A549 (cell line): Measurements from ENCODE around the gene SLN.

Source experiments
- BHLHE40 ChIP-seq: IDR thresholded peaks from 2 replicates; pipeline ENCODE4 v1.6.1; 2012; ENCODE audit warnings: low read depth, low read length, inconsistent platforms
- CEBPB ChIP-seq, 2 experiments: fragments of >200 bp in 1 of 2; sonication (Bioruptor Twin) in 1 of 2; formaldehyde crosslinking in 1 of 2; IDR thresholded peaks; 2 replicates each; pipeline ENCODE4 v1.6.1; 2012 to 2016
- CHD2 ChIP-seq: fragments of 150-350 bp; IDR thresholded peaks from 2 replicates; pipeline ENCODE4 v1.6.1; 2014; ENCODE audit warnings: low read length; ENCODE audit not compliant: partially characterized antibody
- EP300 ChIP-seq, 2 experiments: fragments of >200 bp; sonication (Bioruptor Twin); formaldehyde crosslinking; IDR thresholded peaks; 2 replicates in 1 of 2; 3 replicates in 1 of 2; pipeline ENCODE4 v1.6.1; 2016 to 2017
- MAX ChIP-seq: IDR thresholded peaks from 2 replicates; pipeline ENCODE4 v1.6.1; 2012
- MAZ ChIP-seq: fragments of 150-350 bp; IDR thresholded peaks from 2 replicates; pipeline ENCODE4 v1.6.1; 2014; ENCODE audit warnings: antibody characterized with exemption, low read depth, low read length, borderline replicate concordance
- NR3C1 ChIP-seq: fragments of >200 bp; sonication (Bioruptor Twin); formaldehyde crosslinking; IDR thresholded peaks from 3 replicates; pipeline ENCODE4 v1.6.1; 2017
- POLR2A ChIP-seq: IDR thresholded peaks from 2 replicates; pipeline ENCODE4 v1.6.1; 2012; ENCODE audit warnings: mild to moderate bottlenecking, low read length
- RCOR1 ChIP-seq: fragments of 150-350 bp; IDR thresholded peaks from 2 replicates; pipeline ENCODE4 v1.6.1; 2014; ENCODE audit warnings: antibody characterized with exemption, low read length, low read depth
- RNF2 ChIP-seq: fragments of 200-600 bp; sonication (generic); IDR thresholded peaks from 2 replicates; pipeline ENCODE4 v1.6.1; 2016; ENCODE audit warnings: low read depth, mild to moderate bottlenecking, antibody characterized with exemption, moderate library complexity, borderline replicate concordance
- TP53 ChIP-seq: fragments of 250-450 bp; sonication (Bioruptor Pico); IDR thresholded peaks from 2 replicates; pipeline ENCODE4 v1.5.0; 2021; ENCODE audit warnings: mild to moderate bottlenecking, moderate library complexity
- TF ChIP-seq, protein P1 (sequence below): fragments of >200 bp; sonication (Bioruptor Twin); formaldehyde crosslinking; IDR thresholded peaks from 3 replicates; pipeline ENCODE4 v1.5.1; 2016

GRCh38 chr11:107707215-107707671 is 4.6 kb downstream of the SLN start:
- TF ChIP-seq, protein P1, sequence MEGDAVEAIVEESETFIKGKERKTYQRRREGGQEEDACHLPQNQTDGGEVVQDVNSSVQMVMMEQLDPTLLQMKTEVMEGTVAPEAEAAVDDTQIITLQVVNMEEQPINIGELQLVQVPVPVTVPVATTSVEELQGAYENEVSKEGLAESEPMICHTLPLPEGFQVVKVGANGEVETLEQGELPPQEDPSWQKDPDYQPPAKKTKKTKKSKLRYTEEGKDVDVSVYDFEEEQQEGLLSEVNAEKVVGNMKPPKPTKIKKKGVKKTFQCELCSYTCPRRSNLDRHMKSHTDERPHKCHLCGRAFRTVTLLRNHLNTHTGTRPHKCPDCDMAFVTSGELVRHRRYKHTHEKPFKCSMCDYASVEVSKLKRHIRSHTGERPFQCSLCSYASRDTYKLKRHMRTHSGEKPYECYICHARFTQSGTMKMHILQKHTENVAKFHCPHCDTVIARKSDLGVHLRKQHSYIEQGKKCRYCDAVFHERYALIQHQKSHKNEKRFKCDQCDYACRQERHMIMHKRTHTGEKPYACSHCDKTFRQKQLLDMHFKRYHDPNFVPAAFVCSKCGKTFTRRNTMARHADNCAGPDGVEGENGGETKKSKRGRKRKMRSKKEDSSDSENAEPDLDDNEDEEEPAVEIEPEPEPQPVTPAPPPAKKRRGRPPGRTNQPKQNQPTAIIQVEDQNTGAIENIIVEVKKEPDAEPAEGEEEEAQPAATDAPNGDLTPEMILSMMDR: no peak
- TF ChIP-seq CHD2 (no peak), POLR2A (no peak), TP53 (CRISPR knock-in tag) (no peak), CEBPB (IDR thresholded peaks at IDR 0.05) (no peak), RCOR1 (no peak), EP300 (IDR thresholded peaks at IDR 0.05) (no peak), MAX (no peak), NR3C1 (no peak), RNF2 (no peak), MAZ (no peak), BHLHE40 (no peak)
